Adipose tissue (tissue), 3 donors: ENCODE measurements around the gene ZBED4. TPM values are rescaled to one million over a fixed set of nuclear protein-coding genes. Genes with fewer than 3 reads are reported as not detected.
"Not testable (repeated sequence)": the region's sequence is repeated elsewhere in the genome, so short reads cannot be mapped to it uniquely, and the experiment has no call there.

ENCODE experiments used
- H3K27ac ChIP-seq: one replicate; pipeline ENCODE4 v1.5.1; 2013; ENCODE audit warnings: low read depth, low read length
- WGBS, 3 donors: extraction: QIAGEN DNeasy Blood & Tissue Kit; methylation state at CpG; one replicate each; pipeline ENCODE4 v1.1.7; 2013; 5-methylcytosine and 5-hydroxymethylcytosine counted together
- polyA plus RNA-seq, 3 donors: library from polyadenylated mRNA; stranded (reverse); fragments of 200-250 nt; gene quantifications; one replicate each; pipeline ENCODE4 v1.2.3, GENCODE V29; 2013
- donor health status: healthy with polysubstance abuse.
- donor health status: Bipolar disorder and iron deficiency.
- donor health status: healthy.

Gene ZBED4, protein sequence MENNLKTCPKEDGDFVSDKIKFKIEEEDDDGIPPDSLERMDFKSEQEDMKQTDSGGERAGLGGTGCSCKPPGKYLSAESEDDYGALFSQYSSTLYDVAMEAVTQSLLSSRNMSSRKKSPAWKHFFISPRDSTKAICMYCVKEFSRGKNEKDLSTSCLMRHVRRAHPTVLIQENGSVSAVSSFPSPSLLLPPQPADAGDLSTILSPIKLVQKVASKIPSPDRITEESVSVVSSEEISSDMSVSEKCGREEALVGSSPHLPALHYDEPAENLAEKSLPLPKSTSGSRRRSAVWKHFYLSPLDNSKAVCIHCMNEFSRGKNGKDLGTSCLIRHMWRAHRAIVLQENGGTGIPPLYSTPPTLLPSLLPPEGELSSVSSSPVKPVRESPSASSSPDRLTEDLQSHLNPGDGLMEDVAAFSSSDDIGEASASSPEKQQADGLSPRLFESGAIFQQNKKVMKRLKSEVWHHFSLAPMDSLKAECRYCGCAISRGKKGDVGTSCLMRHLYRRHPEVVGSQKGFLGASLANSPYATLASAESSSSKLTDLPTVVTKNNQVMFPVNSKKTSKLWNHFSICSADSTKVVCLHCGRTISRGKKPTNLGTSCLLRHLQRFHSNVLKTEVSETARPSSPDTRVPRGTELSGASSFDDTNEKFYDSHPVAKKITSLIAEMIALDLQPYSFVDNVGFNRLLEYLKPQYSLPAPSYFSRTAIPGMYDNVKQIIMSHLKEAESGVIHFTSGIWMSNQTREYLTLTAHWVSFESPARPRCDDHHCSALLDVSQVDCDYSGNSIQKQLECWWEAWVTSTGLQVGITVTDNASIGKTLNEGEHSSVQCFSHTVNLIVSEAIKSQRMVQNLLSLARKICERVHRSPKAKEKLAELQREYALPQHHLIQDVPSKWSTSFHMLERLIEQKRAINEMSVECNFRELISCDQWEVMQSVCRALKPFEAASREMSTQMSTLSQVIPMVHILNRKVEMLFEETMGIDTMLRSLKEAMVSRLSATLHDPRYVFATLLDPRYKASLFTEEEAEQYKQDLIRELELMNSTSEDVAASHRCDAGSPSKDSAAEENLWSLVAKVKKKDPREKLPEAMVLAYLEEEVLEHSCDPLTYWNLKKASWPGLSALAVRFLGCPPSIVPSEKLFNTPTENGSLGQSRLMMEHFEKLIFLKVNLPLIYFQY
- polyA plus RNA-seq: 1 to 10 TPM; 2.4 to 4.3 (median 2.8) TPM

GRCh38 chr22:49852898-49853894, at the start of gene ZBED4:
TSS of gene ZBED4 (plus strand) at chr22:49853844. CDS start at chr22:49883663, 29,819 bp downstream.
- peak within 1 kb of the TSS; percentile 81 for H3K27ac ChIP-seq
- 0 to 2% (median 1%) methylated on average over 88 to 127 of the region's 127 CpGs for WGBS, 3 donors

- H3K27ac ChIP-seq: no peak overlapping the region
- WGBS, 3 donors: 97 to 99% (median 98%) methylated on average over 8 of the region's 8 CpGs
Measured at GRCh38 chr22:49807129-49807528, 46.5 kb upstream of the ZBED4 start.

DNA sequence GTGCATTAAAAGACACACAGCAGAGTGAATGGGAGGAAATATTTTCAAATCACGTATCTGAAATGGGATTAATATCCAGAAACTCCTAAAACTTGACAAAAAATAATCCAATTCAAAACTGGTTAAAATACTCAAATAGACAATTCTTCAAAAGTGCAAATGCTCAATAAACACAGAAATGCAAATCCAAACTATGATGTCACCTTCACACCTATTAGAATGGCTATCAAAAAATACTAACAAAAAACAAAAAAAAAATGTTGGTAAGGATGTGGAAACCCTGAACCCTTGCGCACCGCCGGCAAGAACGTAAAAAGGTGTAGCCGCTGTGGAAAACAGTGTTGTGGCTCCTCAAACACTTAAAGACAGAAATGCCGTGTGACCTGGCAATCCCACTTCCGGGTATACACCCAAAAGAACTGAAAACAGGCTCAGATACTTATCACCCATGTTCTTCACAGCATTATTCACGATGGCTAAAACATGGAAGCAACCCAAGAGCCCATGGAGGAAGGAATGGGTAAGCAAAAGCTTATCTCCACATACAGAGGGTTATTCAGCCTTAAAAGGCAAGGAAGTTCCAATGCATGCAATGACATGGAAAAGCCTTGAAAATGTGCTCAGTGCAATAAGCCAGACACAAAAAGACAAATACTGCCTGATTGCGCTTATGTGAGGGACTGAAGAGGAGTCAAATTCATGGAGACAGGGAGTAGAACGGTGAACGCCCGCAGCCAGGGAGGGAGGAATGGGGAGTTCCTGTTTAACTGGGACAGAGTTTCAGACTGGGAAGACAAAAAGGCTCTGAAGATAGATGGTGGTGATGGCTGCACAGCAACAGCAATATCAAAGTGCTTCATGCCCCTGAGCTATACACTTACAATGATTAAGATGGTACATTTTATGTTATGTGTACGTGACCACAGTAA, 45.6 kb upstream of the ZBED4 start:
- H3K27ac ChIP-seq: no peak overlapping the region

GRCh38 chr22:49810363-49811019, 43.2 kb upstream of the ZBED4 start:
- H3K27ac ChIP-seq: no peak overlapping the region
- 63 to 77% (median 71%) methylated on average over 5 of the region's 5 CpGs for WGBS, 3 donors

More for the DNA sequence above, 45.6 kb upstream of the ZBED4 start:
- 65 to 85% (median 68%) methylated on average over 14 of the region's 14 CpGs for WGBS, 3 donors

DNA sequence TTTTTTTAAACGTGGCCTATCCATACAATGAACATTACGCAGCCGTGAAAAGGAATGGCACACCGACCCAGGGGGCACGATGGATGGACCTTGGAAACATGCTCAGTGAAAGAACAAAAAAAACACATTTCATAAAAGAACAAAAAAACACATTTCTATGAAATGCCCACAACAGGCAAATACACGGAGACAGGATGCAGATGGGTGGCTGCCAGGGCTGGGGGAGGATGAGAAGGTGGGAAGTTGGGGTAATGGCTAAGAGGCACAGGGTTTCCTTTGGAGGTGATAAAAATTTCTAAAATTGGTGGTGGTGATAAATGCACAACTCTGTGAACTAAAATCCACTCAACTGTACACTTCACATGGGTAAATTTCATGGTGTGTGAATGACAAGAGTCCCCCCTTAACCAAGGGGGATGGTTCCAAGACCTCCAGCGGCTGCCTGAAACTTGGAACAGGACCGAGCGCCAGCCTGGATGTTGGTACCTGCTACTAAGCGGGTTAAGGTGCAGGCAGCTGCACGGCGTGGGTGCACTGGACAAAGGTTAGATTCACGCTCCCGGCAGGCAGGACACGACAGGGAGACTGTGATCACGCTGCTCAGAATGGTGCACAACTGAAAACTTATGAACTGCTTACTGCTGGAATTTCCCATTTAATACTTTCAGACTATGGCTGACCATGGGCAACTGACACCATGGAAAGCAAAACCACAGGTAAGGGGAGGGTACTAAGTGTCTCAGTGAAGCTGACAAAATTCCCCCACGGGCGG, 42.4 kb upstream of the ZBED4 start:
- no peak overlapping the region for H3K27ac ChIP-seq
- 67 to 83% (median 73%) methylated on average over 18 of the region's 18 CpGs for WGBS, 3 donors

DNA sequence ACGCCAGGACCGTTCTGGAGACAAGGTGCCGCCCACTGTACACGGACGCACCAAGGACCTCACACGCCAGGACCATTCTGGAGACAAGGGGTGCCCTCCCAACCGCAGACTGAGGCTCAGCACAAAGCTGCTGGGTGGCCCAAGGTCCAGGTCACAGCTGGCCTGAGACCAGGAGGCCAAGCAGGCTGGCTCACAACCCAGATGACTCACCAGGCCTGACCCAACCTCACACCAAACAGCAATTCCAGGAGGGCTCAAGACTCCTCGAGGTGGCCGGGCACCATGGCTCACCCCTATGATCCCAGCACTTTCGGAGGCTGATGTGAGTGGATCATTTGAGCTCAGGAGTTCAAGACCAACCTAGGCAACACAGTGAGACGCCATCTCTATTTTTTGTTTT, 40.8 kb upstream of the ZBED4 start:
- 93 to 96% (median 93%) methylated on average over 11 of the region's 11 CpGs for WGBS, 3 donors
- H3K27ac ChIP-seq: no peak overlapping the region

DNA sequence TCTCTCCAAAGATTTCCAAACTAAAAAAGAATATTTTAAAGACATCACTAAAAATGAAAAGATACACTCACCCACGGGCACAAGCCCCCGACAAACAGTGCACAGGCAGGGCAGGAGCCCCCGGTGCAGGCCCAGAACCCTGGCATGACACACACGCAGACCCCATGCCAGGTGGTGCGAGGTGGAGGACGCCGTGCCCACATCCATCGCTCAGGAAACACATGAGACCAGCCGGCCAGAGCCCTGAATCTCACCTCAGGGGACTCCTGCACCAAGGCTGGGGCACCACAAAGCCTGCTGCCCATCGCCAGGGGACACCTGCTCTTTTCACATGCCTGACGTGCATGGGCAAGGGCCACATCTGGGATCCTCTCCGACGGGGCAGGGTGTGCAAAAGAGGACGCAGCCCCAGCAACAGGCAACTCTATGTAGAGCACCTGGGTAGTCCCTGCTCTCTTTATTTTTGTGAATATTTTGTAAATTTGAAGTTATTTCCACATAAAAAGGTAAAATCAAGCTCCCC, 39.4 kb upstream of the ZBED4 start:
- no peak overlapping the region for H3K27ac ChIP-seq
- 62 to 92% (median 87%) methylated on average over 14 of the region's 14 CpGs for WGBS, 3 donors

DNA sequence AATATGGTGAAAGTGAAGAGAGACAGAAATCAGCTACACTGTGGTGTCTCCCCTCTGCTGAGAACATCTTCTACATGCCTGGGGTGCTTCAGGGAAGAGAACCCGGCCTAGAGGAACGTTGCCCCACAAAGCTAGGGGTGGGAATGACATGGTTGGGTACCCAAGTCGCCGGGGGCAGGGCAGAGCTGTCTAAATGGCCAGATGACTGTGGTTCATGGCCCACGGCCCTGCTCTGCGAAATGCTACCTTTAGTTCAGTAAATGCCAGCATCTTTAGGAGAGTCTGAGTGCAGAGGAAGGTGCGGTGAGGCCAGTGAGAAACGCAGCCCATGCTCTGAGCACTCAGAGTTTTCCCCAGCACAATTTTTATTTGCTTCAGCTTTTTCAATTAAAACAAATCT, 38.8 kb upstream of the ZBED4 start:
- no peak overlapping the region for H3K27ac ChIP-seq

GRCh38 chr22:49815641-49816091, 38.0 kb upstream of the ZBED4 start:
- no peak overlapping the region for H3K27ac ChIP-seq
- WGBS, 3 donors: 48 to 86% (median 73%) methylated on average over 13 to 15 of the region's 15 CpGs

More for the DNA sequence above, 38.8 kb upstream of the ZBED4 start:
- WGBS, 3 donors: 77 to 84% (median 79%) methylated on average over 8 of the region's 8 CpGs

DNA sequence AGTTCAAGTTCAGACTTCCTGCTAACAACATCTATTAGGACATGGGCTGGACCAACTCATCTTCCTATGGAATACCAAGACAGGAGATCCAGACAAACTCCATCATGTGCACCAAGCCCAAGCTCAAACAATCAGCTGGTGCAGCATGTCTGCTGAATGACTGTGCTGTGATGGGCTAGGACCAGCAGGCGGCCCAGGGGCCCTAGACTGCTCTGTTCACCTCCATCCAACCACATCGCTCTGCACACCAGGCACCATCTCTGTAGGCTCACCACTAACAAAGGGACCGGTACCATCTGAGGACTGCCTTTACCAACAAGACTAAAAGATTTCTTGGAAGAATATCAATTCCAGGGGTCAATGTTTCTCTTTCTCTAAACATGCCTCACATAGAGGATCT, 36.3 kb upstream of the ZBED4 start:
- 97 to 98% (median 98%) methylated on average over 3 of the region's 3 CpGs for WGBS, 3 donors
- H3K27ac ChIP-seq: no peak overlapping the region

DNA sequence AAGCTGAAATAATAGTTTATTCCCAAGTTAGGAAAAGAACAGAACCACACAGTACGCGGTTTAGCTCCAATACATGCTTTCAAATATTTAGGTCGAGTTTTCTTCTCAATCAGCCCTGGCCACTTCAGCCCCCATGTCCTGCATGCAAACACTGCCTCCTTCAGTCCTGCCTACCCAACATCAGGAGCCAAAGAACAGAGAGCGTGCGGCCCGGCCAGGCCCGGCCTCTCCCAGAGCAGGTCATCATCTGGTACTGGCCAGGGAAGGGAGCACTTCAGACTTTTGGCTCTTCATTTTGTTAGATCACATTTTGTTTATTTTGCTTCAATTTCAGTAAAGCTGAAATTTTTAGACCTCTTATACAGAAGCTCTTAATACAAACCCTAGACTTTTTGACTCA, 32.7 kb upstream of the ZBED4 start:
- no peak overlapping the region for H3K27ac ChIP-seq
- WGBS, 3 donors: 67 to 80% (median 75%) methylated on average over 7 of the region's 7 CpGs

DNA sequence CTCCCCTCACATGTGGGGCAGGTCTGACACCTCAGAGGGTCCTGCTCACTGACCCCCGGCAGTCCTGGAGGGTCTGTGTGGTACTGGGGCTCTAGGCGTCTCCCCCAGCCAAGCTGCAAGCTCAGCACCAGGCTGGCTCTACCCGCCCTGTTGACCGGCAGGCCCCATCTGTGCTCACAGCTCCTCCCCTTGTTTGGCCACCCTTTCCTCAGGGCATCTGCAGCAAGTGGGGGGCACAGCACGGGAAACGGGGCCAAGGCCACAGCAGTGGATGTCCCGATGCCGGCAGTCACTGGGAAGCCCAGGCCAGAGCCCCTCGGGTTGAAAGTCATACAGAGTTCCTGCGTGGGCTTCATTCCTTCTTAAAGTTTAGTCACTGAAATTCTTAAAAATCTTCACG, 31.9 kb upstream of the ZBED4 start:
- WGBS, 3 donors: 65 to 88% (median 87%) methylated on average over 11 of the region's 11 CpGs
- not testable (repeated sequence) for H3K27ac ChIP-seq

DNA sequence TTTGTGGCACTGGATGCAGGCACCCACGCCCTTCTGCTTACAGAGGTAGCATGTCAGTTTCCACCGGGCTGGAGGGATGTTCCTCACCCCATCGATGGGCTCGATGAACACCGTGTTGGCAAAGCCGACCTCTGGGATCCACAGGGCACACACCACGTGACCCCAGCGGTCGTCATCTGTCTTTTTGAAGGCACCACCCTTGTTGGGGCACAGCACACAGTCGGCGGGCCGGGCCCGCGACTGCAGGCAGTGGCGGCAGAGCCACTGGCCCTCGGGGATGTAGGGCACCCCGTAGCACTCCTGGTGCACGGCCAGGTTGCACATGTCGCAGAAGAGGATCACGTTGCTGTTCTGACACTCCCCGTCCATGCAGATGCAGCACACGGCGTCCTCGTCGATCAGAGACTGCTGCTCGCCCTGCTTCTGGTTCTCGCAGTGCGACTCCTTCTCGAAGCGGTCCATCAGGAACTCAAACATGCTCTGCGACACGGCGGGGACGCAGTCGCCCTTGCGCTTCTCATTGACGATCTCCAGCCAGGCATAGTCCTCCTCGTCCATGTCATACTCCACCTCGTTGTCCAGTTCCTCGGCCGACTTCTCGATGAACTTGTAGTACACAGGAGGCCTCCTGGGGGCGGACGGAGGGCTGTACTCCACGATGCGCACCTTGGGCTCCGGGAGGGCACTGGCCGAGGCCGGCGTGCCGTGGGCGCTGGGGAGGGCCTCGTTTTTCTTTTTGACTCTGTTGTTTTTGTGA, 30.2 kb upstream of the ZBED4 start:
- no peak overlapping the region for H3K27ac ChIP-seq
- WGBS, 3 donors: 93 to 95% (median 95%) methylated on average over 53 of the region's 53 CpGs

DNA sequence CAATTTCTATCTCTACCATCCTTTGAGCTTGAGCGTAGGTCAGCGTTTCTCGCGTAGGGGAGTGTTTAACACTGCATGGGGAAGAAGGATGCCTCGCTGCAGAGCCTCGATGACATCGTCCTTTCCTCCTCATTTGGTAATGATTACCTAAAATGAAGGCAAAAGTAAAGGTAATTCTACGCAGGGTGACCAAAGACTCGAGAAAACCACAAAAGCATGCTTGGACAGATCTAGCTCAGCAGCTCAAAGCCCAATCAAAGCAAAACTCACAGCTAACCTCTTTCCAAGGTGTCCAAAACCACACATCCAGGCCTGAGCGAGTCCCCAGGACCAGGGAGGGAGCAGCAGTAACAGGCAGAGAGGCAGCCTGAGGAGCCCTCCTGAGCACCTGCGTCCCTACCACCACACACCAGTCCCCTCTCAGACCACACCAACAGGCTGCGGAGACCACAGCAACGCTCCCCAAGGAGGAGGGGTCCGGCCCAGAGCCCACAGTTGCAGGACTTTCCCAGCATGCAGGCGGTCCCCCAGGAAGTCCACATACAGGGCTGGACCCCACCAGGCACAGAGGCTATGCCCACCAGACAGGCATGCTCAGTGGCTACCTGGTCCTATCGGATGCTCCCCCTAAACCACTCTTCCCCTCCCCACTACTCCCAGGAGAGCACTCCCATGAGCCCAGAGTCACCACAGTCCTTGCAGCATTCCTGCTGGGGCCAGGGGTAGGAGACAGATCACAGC, 29.3 kb upstream of the ZBED4 start:
- WGBS, 3 donors: 84 to 92% (median 91%) methylated on average over 16 of the region's 16 CpGs
- H3K27ac ChIP-seq: no peak overlapping the region
